PC-3 (cell line): ENCODE measurements around the gene ZNF14. TPM values are rescaled to one million over a fixed set of nuclear protein-coding genes. Genes with fewer than 3 reads are reported as not detected.
"Not testable (repeated sequence)": the region's sequence is repeated elsewhere in the genome, so short reads cannot be mapped to it uniquely, and the experiment has no call there.

Experiments
- ATAC-seq: fragments of 200-7000 bp; cut with Tn5 transposase; 2 replicates; pipeline ENCODE4 v1.9.1; 2020; ENCODE audit warnings: mild to moderate bottlenecking, moderate library complexity
- BruUV-seq: library from RNA; stranded (reverse); fragments of 400-500 nt; replicated peaks from 2 replicates; lab custom pipeline; 2021; lab: Mats Ljungman, UMichigan
- CTCF ChIA-PET: fragments of 300-600 bp; sonication (Branson Sonifier 250); formaldehyde crosslinking; loops from one replicate; lab custom pipeline; 2022; ENCODE audit warnings: antibody characterized with exemption; lab: Charles Lee
- POLR2A ChIA-PET: fragments of 300-600 bp; sonication (Branson Sonifier 250); formaldehyde crosslinking; loops from one replicate; lab custom pipeline; 2022; ENCODE audit warnings: antibody characterized with exemption; ENCODE audit not compliant: unreplicated experiment; lab: Charles Lee
- DNase-seq: peaks from one replicate; pipeline ENCODE4 v3.0.0-alpha.2; 2015
- H2AFZ ChIP-seq: fragments of 300-600 bp; sonication (generic); 2 replicates; pipeline ENCODE4 v1.6.0; 2016; ENCODE audit warnings: antibody characterized with exemption, low read length
- H3F3A ChIP-seq: fragments of 300-600 bp; sonication (generic); one replicate; pipeline ENCODE4 v1.6.0; 2017; ENCODE audit warnings: antibody characterized with exemption, low read length, control low read depth, mild to moderate bottlenecking; ENCODE audit not compliant: unreplicated experiment
- H3K27ac ChIP-seq: fragments of 300-600 bp; sonication (generic); 2 replicates; pipeline ENCODE4 v1.5.1; 2016; ENCODE audit warnings: mild to moderate bottlenecking, low read length
- H3K27me3 ChIP-seq: fragments of 300-600 bp; sonication (generic); 2 replicates; pipeline ENCODE4 v1.6.1; 2016; ENCODE audit warnings: low read length, mixed read lengths
- H3K36me3 ChIP-seq: fragments of 300-600 bp; sonication (generic); 2 replicates; pipeline ENCODE4 v1.6.1; 2016; ENCODE audit warnings: low read depth, mixed run types, low read length, mixed read lengths
- H3K4me1 ChIP-seq: fragments of 300-600 bp; sonication (generic); 2 replicates; pipeline ENCODE4 v1.5.1; 2016; ENCODE audit warnings: low read length; ENCODE audit not compliant: insufficient read depth
- H3K4me2 ChIP-seq: fragments of 300-600 bp; sonication (generic); 2 replicates; pipeline ENCODE4 v1.6.0; 2016; ENCODE audit warnings: low read length
- H3K4me3 ChIP-seq: fragments of 300-600 bp; sonication (generic); 2 replicates; pipeline ENCODE4 v1.5.1; 2016; ENCODE audit warnings: mild to moderate bottlenecking, low read length, mixed read lengths
- H3K79me2 ChIP-seq: fragments of 300-600 bp; sonication (generic); 2 replicates; pipeline ENCODE4 v1.6.1; 2017; ENCODE audit warnings: low read length, mixed read lengths
- H3K9ac ChIP-seq: fragments of 300-600 bp; sonication (generic); 2 replicates; pipeline ENCODE4 v1.6.0; 2016; ENCODE audit warnings: mild to moderate bottlenecking, low read length
- H3K9me2 ChIP-seq: fragments of 300-600 bp; sonication (generic); replicated peaks from 2 replicates; pipeline ENCODE4 v1.6.1; 2016; ENCODE audit warnings: mixed run types, low read length, mixed read lengths
- H3K9me3 ChIP-seq: fragments of 300-600 bp; sonication (generic); 2 replicates; pipeline ENCODE4 v1.6.1; 2016; ENCODE audit warnings: low read length, mixed read lengths
- H4K20me1 ChIP-seq: fragments of 300-600 bp; sonication (generic); 2 replicates; pipeline ENCODE4 v1.6.1; 2016; ENCODE audit warnings: low read length, mixed read lengths
- CTCF ChIP-seq: fragments of 300-600 bp; sonication (generic); conservative IDR thresholded peaks from 2 replicates; pipeline ENCODE4 v1.5.1; 2017; ENCODE audit warnings: antibody characterized with exemption, low read depth, mild to moderate bottlenecking, low read length
- EZH2 ChIP-seq: fragments of 300-600 bp; sonication (generic); IDR thresholded peaks from one replicate; pipeline ENCODE4 v1.6.1; 2017; ENCODE audit warnings: antibody characterized with exemption, mild to moderate bottlenecking, low read length; ENCODE audit not compliant: unreplicated experiment
- EZH2phosphoT487 ChIP-seq: fragments of 300-600 bp; sonication (generic); IDR thresholded peaks from 2 replicates; pipeline ENCODE4 v1.6.1; 2018; ENCODE audit warnings: mild to moderate bottlenecking, antibody characterized with exemption, low read length, borderline replicate concordance
- intact Hi-C: fragments of 100-400 bp; cut with micrococcal nuclease; formaldehyde crosslinking; loops from 2 replicates; pipeline ENCODE4 v1.9.0; 2023
- total RNA-seq: library from RNA; depleted of rRNA; stranded (reverse); fragments of >200 nt; gene quantifications from 2 replicates; pipeline ENCODE4 v1.2.3, GENCODE V29; 2014

ZNF14 gene
- total RNA-seq, 1 experiment from 2014 or later: 3.0 TPM

GRCh38 chr19:19687090-19687489, 45.8 kb downstream of the ZNF14 start:
- ATAC-seq (no peak), DNase-seq (no peak)
- Histone ChIP-seq H3K9me3 (peaks cover 5% of the 10 kb centered on the region; the same call in 1 of the 2 replicates), H3K27ac (no peak overlapping the region), H3K9ac (no peak overlapping the region), H3K4me3 (no peak overlapping the region), H3K27me3 (no peaks in the 10 kb centered on the region), H3K9me2 (no peaks in the 10 kb centered on the region), H2AFZ (no peak overlapping the region), H3K79me2 (no peaks in the 10 kb centered on the region), H3K4me1 (no peaks in the 10 kb centered on the region), H3K4me2 (no peak overlapping the region), H4K20me1 (no peaks in the 10 kb centered on the region), H3K36me3 (peaks cover 6% of the 10 kb centered on the region; the same call in 1 of the 2 replicates), H3F3A (no peaks in the 10 kb centered on the region)
- intact Hi-C loops: no loop called here
- POLR2A ChIA-PET: no interaction called here
- TF ChIP-seq EZH2 (no peak), EZH2phosphoT487 (no peak), CTCF (no peak)
- CTCF ChIA-PET: no interaction called here
- no TSS peak for BruUV-seq

GRCh38 chr19:19686580-19686979, 46.3 kb downstream of the ZNF14 start:
- Histone ChIP-seq H3K4me2 (no peak overlapping the region), H3K79me2 (no peaks in the 10 kb centered on the region), H3K9ac (no peak overlapping the region), H3K4me3 (no peak overlapping the region), H3K9me2 (no peaks in the 10 kb centered on the region), H3K36me3 (peaks cover 6% of the 10 kb centered on the region; the same call in 1 of the 2 replicates), H4K20me1 (no peaks in the 10 kb centered on the region), H3K27ac (no peak overlapping the region), H3K4me1 (no peaks in the 10 kb centered on the region), H3K27me3 (no peaks in the 10 kb centered on the region), H3K9me3 (peaks cover 5% of the 10 kb centered on the region; the same call in 1 of the 2 replicates), H2AFZ (no peak overlapping the region), H3F3A (no peaks in the 10 kb centered on the region)
- ChIA-PET CTCF (no interaction called here), POLR2A (no interaction called here)
- ATAC-seq (no peak), DNase-seq (no peak)
- intact Hi-C loops: no loop called here
- TF ChIP-seq EZH2 (no peak), EZH2phosphoT487 (no peak), CTCF (no peak)
- BruUV-seq: no TSS peak

GRCh38 chr19:19686119-19686518, 46.8 kb downstream of the ZNF14 start:
- H3K27ac ChIP-seq, POLR2A ChIA-PET, H3K4me3 ChIP-seq, ATAC-seq, H3K9me2 ChIP-seq, H3K79me2 ChIP-seq, BruUV-seq, H4K20me1 ChIP-seq, H3F3A ChIP-seq, DNase-seq, H2AFZ ChIP-seq, intact Hi-C loops, CTCF ChIA-PET, H3K4me1 ChIP-seq, H3K36me3 ChIP-seq, H3K27me3 ChIP-seq, H3K9ac ChIP-seq, H3K4me2 ChIP-seq: not testable (repeated sequence)
- H3K9me3 ChIP-seq: peaks cover 10% of the 10 kb centered on the region; the same call in 1 of the 2 replicates
